SK-N-SH (cell line): ENCODE results near the gene TCIRG1. TPM values are rescaled to one million over a fixed set of nuclear protein-coding genes. Genes with fewer than 3 reads are reported as not detected.

Source experiments
- CTCF ChIA-PET: fragments of 300-600, 350-600 bp; formaldehyde crosslinking; extraction: SDS; loops from one replicate; lab custom pipeline; 2021; lab: Yijun Ruan, JAX
- POLR2A ChIA-PET: fragments of 350-600 bp; sonication (Branson Sonifier 250); formaldehyde crosslinking; extraction: SDS; loops from one replicate; lab custom pipeline; 2020; ENCODE audit warnings: antibody characterized with exemption, inconsistent platforms; lab: Yijun Ruan, JAX
- DNase-seq: peaks from one replicate; pipeline ENCODE4 v3.0.0; 2012
- H2AFZ ChIP-seq: fragments of 200-600 bp; sonication (generic); 2 replicates; pipeline ENCODE4 v1.8.1; 2016; ENCODE audit warnings: antibody characterized with exemption, mild to moderate bottlenecking, low read depth
- H3F3A ChIP-seq: fragments of 200-600 bp; sonication (generic); replicated peaks from 2 replicates; pipeline ENCODE3; 2016; ENCODE audit warnings: antibody characterized with exemption, mild to moderate bottlenecking; ENCODE audit not compliant: insufficient read depth
- H3K27ac ChIP-seq, 2 experiments: fragments of 200-500 bp in 1 of 2; fragments of 200-600 bp in 1 of 2; sonication (Bioruptor generic) in 1 of 2; sonication (generic), shearing (Covaris generic) in 1 of 2; 2 replicates each; pipeline versions ENCODE4 v1.5.1 to v1.6.1; 2014 to 2016; ENCODE audit warnings: low read depth in 2 of 2, inconsistent platforms in 1 of 2, low read length in 1 of 2, mild to moderate bottlenecking in 1 of 2, mixed read lengths in 1 of 2
- H3K27me3 ChIP-seq: fragments of 200-600 bp; sonication (generic), shearing (Covaris generic); 2 replicates; pipeline ENCODE4 v1.6.1; 2016; ENCODE audit warnings: mixed run types; ENCODE audit not compliant: insufficient read depth
- H3K36me3 ChIP-seq, 2 experiments: fragments of 200-500 bp in 1 of 2; fragments of 200-600 bp in 1 of 2; sonication (Bioruptor generic) in 1 of 2; sonication (generic) in 1 of 2; replicated peaks in 1 of 2; 2 replicates each; pipeline versions ENCODE3 to v1.5.1; 2014 to 2016; ENCODE audit warnings: low read length in 1 of 2, mild to moderate bottlenecking in 1 of 2; ENCODE audit not compliant: insufficient read depth in 2 of 2, control insufficient read depth in 1 of 2
- H3K4me1 ChIP-seq, 2 experiments: fragments of 200-500 bp in 1 of 2; fragments of 200-600 bp in 1 of 2; sonication (Bioruptor generic) in 1 of 2; sonication (generic), shearing (Covaris generic) in 1 of 2; 2 replicates each; pipeline versions ENCODE4 v1.5.1 to v1.6.1; 2014 to 2016; ENCODE audit warnings: low read depth in 1 of 2, low read length in 1 of 2, mixed run types in 1 of 2; ENCODE audit not compliant: insufficient read depth in 2 of 2, control insufficient read depth in 1 of 2
- H3K4me2 ChIP-seq: fragments of 200-600 bp; sonication (generic), shearing (Covaris generic); 2 replicates; pipeline ENCODE4 v1.6.1; 2017; ENCODE audit warnings: mixed run types
- H3K4me3 ChIP-seq, 2 experiments: fragments of 200-500 bp in 1 of 2; fragments of 200-600 bp in 1 of 2; sonication (Bioruptor generic) in 1 of 2; sonication (generic), shearing (Covaris generic) in 1 of 2; 2 replicates each; pipeline versions ENCODE4 v1.5.1 to v1.8.1; 2014 to 2016; ENCODE audit warnings: low read depth in 2 of 2, inconsistent platforms in 1 of 2, low read length in 1 of 2, mild to moderate bottlenecking in 1 of 2, mixed read lengths in 1 of 2, moderate library complexity in 1 of 2
- H3K79me2 ChIP-seq: fragments of 200-600 bp; sonication (generic); 2 replicates; pipeline ENCODE4 v1.8.1; 2017; ENCODE audit warnings: mild to moderate bottlenecking; ENCODE audit not compliant: insufficient read depth
- H3K9ac ChIP-seq: fragments of 200-600 bp; sonication (generic); 2 replicates; pipeline ENCODE4 v1.6.1; 2017; ENCODE audit warnings: mixed run types
- H3K9me2 ChIP-seq: fragments of 200-600 bp; sonication (generic); 2 replicates; pipeline ENCODE4 v1.6.1; 2017; ENCODE audit warnings: mixed run types
- H3K9me3 ChIP-seq: fragments of 200-600 bp; sonication (generic); 2 replicates; pipeline ENCODE4 v1.6.1; 2017; ENCODE audit warnings: mixed run types, mild to moderate bottlenecking, moderate library complexity
- H4K20me1 ChIP-seq: fragments of 200-600 bp; sonication (generic); 2 replicates; pipeline ENCODE4 v1.6.1; 2017; ENCODE audit warnings: mild to moderate bottlenecking, mixed run types; ENCODE audit not compliant: insufficient read depth
- CHD2 ChIP-seq: fragments of 150-350 bp; IDR thresholded peaks from 2 replicates; pipeline ENCODE4 v1.6.1; 2018; ENCODE audit warnings: low read length; ENCODE audit not compliant: partially characterized antibody
- FOSL2 ChIP-seq: IDR thresholded peaks from 2 replicates; pipeline ENCODE4 v1.4.0; 2012; ENCODE audit warnings: low read depth, mild to moderate bottlenecking, moderate library complexity, borderline replicate concordance
- FOXM1 ChIP-seq: IDR thresholded peaks from 2 replicates; pipeline ENCODE4 v1.4.0; 2012; ENCODE audit warnings: low read depth, mild to moderate bottlenecking
- MAX ChIP-seq: IDR thresholded peaks from 2 replicates; pipeline ENCODE4 v1.4.0; 2012; ENCODE audit warnings: low read depth
- MEF2A ChIP-seq: IDR thresholded peaks from 2 replicates; pipeline ENCODE4 v1.4.0; 2012; ENCODE audit warnings: low read depth, borderline replicate concordance
- NFIC ChIP-seq: IDR thresholded peaks from 2 replicates; pipeline ENCODE4 v1.4.0; 2012; ENCODE audit warnings: borderline replicate concordance
- POLR2AphosphoS5 ChIP-seq: IDR thresholded peaks from 2 replicates; pipeline ENCODE4 v1.6.1; 2012; ENCODE audit warnings: low read depth, low read length
- RAD21 ChIP-seq: IDR thresholded peaks from 2 replicates; pipeline ENCODE4 v1.6.1; 2012; ENCODE audit warnings: mild to moderate bottlenecking, low read length
- RCOR1 ChIP-seq: fragments of 150-350 bp; IDR thresholded peaks from 2 replicates; pipeline ENCODE4 v1.6.1; 2017; ENCODE audit warnings: antibody characterized with exemption, low read length
- REST ChIP-seq: IDR thresholded peaks from 2 replicates; pipeline ENCODE4 v1.6.1; 2012; ENCODE audit warnings: mild to moderate bottlenecking, low read depth, low read length, moderate library complexity
- TEAD4 ChIP-seq: IDR thresholded peaks from 2 replicates; pipeline ENCODE4 v1.4.0; 2012; ENCODE audit warnings: mild to moderate bottlenecking, borderline replicate concordance; ENCODE audit not compliant: insufficient read depth
- USF1 ChIP-seq: IDR thresholded peaks from 2 replicates; pipeline ENCODE4 v1.4.0; 2012; ENCODE audit warnings: low read depth, borderline replicate concordance
- USF2 ChIP-seq: fragments of 150-350 bp; IDR thresholded peaks from 2 replicates; pipeline ENCODE4 v1.6.1; 2017; ENCODE audit warnings: antibody characterized with exemption, low read length, low read depth, borderline replicate concordance
- YY1 ChIP-seq: IDR thresholded peaks from 2 replicates; pipeline ENCODE4 v1.4.0; 2012; ENCODE audit warnings: low read depth, mild to moderate bottlenecking
- WGBS: methylation state at CpG from one replicate; pipeline ENCODE4 v1.1.6; 2017; ENCODE audit warnings: low lambda C conversion rate; 5-methylcytosine and 5-hydroxymethylcytosine counted together
- polyA plus RNA-seq, 3 experiments: library from polyadenylated mRNA; depleted of rRNA; stranded (reverse); fragments of >200 nt; gene quantifications; 2 replicates each; pipeline ENCODE4 v1.2.3, GENCODE V29; 2012
- TF ChIP-seq, protein P1 (sequence below): IDR thresholded peaks from 2 replicates; pipeline ENCODE4 v1.4.0; 2012; ENCODE audit warnings: low read depth, borderline replicate concordance

TCIRG1 gene
- polyA plus RNA-seq, 1 of the 3 experiments (the other 2 are of a cell fraction), result 0.58 TPM

DNA sequence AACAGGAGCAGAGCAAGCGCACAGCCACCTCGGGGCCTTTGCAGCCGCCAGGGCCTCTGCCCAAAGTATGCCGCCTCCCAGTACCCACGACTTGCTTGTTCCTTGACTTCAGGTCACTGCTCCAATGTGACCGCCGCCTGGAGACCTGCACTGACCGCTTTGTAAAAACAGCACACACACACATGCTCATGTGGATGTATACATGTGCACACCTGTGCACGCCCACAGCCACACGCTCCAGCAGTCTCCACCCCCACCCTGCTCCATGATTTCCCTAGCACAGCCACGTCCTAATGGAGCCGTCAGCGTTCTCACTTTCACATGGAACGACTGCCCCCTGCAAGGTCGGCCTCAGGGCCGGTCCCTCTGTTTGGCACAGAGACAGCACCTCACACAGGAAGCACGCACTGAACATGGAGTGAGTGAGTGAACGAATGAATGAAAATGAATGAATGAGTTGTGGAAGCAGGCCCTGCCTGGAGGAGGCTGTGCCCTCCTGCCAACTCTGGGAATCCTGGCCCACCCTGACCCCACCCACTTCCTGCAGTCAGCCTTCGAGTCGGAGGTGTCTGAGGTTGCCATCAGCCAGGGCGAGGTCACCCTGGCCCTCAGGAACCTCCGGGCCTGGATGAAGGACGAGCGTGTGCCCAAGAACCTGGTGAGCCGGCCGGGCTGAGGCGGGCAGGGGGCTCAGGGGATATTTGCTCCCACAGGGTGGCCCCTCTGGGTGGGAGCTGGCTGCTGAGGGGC lies 20.7 kb upstream of the TCIRG1 start (continued):
- TF ChIP-seq, protein P1, sequence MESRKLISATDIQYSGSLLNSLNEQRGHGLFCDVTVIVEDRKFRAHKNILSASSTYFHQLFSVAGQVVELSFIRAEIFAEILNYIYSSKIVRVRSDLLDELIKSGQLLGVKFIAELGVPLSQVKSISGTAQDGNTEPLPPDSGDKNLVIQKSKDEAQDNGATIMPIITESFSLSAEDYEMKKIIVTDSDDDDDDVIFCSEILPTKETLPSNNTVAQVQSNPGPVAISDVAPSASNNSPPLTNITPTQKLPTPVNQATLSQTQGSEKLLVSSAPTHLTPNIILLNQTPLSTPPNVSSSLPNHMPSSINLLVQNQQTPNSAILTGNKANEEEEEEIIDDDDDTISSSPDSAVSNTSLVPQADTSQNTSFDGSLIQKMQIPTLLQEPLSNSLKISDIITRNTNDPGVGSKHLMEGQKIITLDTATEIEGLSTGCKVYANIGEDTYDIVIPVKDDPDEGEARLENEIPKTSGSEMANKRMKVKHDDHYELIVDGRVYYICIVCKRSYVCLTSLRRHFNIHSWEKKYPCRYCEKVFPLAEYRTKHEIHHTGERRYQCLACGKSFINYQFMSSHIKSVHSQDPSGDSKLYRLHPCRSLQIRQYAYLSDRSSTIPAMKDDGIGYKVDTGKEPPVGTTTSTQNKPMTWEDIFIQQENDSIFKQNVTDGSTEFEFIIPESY, result no peak
- TF ChIP-seq CHD2, result no peak

DNA sequence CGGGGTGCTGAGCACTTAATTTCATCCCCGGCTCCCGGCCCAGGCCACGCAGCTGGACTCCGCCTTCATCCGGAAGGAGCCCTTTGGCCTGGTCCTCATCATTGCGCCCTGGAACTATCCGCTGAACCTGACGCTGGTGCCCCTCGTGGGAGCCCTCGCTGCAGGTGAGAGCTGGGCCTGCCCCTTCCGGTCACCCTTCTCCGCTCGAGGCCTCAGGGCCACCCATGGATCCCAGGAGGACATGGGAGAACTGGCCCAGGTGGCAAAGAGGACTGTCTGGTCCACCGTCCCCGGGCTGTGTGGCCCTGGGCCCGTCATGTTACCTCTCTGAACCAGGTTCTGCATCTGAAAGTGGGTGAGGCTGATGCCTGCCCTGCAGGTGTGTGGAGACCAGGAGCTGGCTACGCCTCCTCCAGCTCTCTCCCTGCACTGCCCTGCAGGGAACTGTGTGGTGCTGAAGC lies 20.1 kb upstream of the TCIRG1 start:
- no peaks in the 10 kb centered on the region for H3K9me3 ChIP-seq
- H3K9me2 ChIP-seq, result no peaks in the 10 kb centered on the region
- H2AFZ ChIP-seq, result no peak overlapping the region
- no peaks in the 10 kb centered on the region for H3K27me3 ChIP-seq
- no peak for TF ChIP-seq RAD21
- no peak for TF ChIP-seq FOSL2
- TF ChIP-seq USF1, result no peak
- no peak for TF ChIP-seq NFIC
- no peak for TF ChIP-seq MEF2A
- no peak for TF ChIP-seq RCOR1
- TF ChIP-seq YY1, result no peak
- no peaks in the 10 kb centered on the region for H3K79me2 ChIP-seq
- no peak for DNase-seq
- H4K20me1 ChIP-seq, result no peaks in the 10 kb centered on the region
- CTCF ChIA-PET, result interaction anchor here (1.1 to 1.4 kb wide), 2 partner anchors 12 to 84 kb away, joined by 3 read pairs; partner anchors contain the start of gene NDUFS8
- H3K9ac ChIP-seq, result no peak overlapping the region
- H3F3A ChIP-seq, result peaks cover 3% of the 10 kb centered on the region
- H3K4me2 ChIP-seq, result no peak overlapping the region
- no peak overlapping the region for H3K27ac ChIP-seq
- H3K4me3 ChIP-seq, result no peak overlapping the region
- H3K4me1 ChIP-seq, result peaks cover 12 to 24% of the 10 kb centered on the region in 2 experiments; a peak in 3 of 4 replicates
- POLR2A ChIA-PET, result no interaction called here
- H3K36me3 ChIP-seq, result no peaks in the 10 kb centered on the region
- WGBS, result 94% methylated on average over 13 of the region's 18 CpGs

GRCh38 chr11:68019486-68019885 lies 19.3 kb upstream of the TCIRG1 start:
- CTCF ChIA-PET, result interaction anchor here (1.1 to 1.4 kb wide), 2 partner anchors 11 to 83 kb away, joined by 3 read pairs; partner anchors contain the start of gene NDUFS8
- Histone ChIP-seq H3K36me3 (no peaks in the 10 kb centered on the region), H4K20me1 (no peaks in the 10 kb centered on the region), H3K4me3 (no peak overlapping the region), H3K9ac (no peak overlapping the region), H2AFZ (no peak overlapping the region), H3F3A (peaks cover 8% of the 10 kb centered on the region), H3K27me3 (no peaks in the 10 kb centered on the region), H3K4me2 (no peak overlapping the region), H3K79me2 (no peaks in the 10 kb centered on the region), H3K4me1 (peaks cover 5 to 19% of the 10 kb centered on the region in 2 experiments; a peak in 3 of 4 replicates), H3K27ac (no peak overlapping the region), H3K9me3 (no peaks in the 10 kb centered on the region), H3K9me2 (no peaks in the 10 kb centered on the region)
- no CpG with 5 or more reads among the region's 12 CpGs for WGBS
- POLR2A ChIA-PET, result no interaction called here
- no peak for DNase-seq
- TF ChIP-seq TEAD4 (no peak), MAX (no peak), POLR2AphosphoS5 (no peak), YY1 (no peak), FOXM1 (no peak), REST (no peak), USF2 (no peak)
